SIG-M5 treated with dmso at 0.1 percent for 504 hours (cell line): Measurements from ENCODE around the gene CD34.
"Not testable (repeated sequence)": the region's sequence is repeated elsewhere in the genome, so short reads cannot be mapped to it uniquely, and the experiment has no call there.

Experiments used
- DNase-seq: peaks from one replicate; lab custom pipeline; 2025; ENCODE audit not compliant: unreplicated experiment; lab: John Stamatoyannopoulos, UW

The CD34 gene

DNA sequence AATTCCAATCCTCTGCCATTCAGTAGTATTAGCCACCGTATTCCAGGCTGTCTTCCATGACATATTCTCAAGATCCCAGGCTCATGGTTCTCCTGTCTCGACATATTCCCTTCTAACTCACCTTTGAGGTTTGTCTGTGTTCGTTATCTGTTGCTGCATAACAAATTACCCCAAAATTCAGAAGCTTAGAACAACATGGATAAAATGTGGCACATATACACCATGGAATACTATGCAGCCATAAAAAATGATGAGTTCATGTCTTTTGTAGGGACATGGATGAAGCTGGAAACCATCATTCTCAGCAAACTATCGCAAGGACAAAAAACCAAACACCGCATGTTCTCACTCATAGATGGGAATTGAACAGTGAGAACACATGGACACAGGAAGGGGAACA is 33.0 kb downstream of the CD34 start:
- DNase-seq, result not testable (repeated sequence)

DNA sequence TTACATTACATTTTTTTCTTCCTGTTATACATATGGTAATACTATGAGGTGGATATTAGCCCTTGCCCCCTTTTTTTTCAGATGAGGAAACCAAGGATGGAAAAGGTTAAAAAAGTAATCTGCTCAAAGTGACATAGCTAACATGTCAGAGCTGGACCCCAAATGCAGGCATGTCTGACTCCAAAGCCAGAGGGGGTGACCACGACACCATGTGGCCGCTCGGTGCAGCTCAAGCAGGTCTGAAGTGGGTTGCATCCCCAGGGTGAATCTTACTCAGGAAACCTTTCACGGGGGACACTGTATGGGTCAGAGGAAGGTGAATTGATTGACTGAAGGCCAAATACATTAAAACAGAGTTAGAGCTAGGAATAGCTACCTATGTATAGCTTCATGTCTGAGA is 34.8 kb downstream of the CD34 start:
- DNase-seq, result no peak

DNA sequence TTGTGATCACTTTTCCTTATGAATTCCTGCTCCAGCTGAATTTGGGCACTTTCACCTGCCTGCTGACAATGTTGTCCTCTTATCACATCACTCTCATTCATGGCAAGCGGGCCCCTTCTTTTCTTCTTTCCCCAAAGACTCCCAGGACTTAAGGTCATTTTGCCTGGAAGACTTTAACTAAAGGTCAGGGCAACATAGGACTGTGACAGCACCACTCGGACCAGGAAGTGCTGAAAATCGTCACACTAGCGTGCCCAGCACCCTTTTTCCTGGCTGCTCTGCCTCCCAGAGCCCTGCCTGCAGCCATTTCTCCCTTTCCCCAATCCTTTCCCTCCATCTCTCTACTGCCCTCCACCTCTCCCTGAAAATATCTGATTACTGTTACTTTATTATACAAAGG is 35.4 kb downstream of the CD34 start:
- DNase-seq, result no peak

DNA sequence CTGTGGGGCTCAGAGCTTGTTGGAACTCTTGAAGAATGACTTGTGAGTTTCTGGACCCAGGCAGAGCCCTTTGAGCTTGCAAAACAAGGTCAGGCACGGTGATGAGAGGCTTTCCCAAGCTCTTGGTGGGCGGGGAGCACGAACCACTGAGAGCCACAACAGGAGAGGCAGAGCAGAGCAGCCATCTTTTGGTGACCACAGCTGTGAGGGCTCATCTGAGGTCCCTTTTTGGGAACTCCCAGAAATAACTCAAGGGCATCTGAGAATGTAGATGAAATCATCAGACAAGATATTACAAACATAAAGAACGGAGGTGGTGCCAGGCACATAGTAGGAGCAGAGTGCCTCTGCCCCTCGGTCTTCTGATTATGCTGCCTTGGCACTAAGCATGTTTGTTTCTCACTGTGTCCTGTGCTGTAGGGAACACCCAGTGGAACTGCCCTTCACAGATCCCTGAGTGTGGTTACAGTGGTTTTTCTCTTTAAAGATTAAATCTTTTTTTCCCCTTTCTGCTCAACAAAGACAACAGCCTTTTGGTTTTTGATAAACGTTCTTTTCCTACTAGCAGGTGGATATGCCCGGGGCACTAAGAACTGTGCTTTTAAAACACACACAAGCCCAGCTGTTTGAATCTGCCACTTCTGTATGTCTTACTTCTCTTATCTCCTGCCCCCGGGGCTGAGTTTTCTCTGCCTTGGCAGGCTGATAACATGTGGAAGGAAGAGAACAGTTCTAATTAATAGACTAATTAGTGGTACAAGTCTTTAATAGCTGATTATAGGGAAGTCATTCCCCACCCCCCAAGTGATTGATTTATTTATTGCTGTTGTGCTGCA is 37.7 kb downstream of the CD34 start:
- peak; percentile 90 for DNase-seq

DNA sequence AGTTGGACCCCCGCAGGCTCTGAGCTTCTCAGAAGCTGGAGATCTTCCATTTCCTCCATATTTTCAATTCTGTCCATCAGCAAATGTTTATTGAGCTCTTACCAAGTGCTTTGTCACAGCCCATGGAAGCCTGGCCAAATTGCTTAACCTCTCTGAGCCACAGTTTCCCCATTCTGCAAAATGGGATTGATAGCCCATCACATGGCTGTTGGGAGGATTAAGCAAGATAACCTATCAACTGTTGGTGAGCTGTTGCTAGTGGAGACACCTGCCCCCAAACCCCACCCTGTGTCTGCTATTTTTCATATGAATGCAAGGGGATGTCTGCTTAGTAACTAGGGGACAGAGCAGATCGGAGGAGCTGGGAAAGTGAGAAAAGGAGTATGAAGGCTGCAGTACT is 38.3 kb downstream of the CD34 start:
- DNase-seq, result peak; percentile 61

DNA sequence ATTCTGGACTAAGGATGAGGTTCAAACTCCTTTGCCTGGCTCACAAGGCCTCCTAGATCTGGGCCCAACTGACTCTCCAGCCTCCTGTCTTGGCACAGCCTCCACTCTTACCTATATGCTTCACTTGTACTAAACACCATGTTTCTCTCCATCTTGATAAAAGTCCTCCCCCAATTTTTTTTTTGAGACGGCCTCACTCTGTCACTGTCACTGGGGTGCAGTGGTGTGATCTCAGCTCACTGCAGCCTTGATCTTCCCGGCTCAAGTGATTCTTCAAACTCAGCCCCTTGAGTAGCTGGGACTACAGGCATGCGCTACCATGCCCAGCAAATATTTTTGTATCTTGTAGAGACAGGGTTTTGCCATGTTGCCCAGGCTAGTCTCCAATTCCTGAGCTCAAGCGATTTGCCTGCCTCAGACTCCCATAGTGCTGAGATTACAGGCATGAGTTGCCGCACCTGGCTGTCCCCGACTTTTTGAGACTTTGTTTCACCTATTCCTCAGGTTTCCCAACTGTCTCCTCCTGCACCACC is 39.7 kb downstream of the CD34 start:
- no peak for DNase-seq

DNA sequence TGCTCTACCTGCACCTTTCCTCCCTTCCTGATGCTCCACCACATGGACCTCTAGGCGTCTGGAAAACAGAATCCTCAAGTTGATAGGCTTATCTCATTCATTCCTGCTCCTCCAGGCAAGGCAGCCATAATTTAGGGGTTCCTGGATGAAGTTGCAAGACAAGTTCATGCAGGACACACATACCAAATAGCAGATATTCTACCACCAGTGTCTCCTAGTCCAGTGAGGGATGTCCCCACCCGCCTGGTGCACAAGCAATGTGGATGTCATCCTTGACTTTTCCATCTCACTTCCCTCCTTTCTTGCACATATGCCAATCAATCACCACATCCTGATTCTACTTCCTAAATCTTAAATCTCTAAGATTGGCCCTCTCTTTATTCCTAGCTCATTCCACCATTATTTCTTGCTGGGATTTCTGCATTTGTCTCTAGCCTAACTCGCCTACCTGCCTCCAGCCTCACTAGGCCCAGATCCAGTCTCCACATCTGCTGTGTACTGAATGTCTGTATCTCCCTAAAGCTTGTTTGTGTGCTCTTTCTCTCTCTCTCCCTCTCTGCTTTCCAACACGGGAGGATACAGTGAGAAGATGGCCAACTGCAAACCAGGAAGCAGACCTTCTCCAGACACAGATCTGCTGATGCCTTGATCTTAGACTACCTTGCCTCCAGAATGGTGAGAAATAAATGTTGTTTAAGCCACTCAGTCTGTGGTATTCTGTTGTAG is 40.5 kb downstream of the CD34 start:
- DNase-seq, result no peak

DNA sequence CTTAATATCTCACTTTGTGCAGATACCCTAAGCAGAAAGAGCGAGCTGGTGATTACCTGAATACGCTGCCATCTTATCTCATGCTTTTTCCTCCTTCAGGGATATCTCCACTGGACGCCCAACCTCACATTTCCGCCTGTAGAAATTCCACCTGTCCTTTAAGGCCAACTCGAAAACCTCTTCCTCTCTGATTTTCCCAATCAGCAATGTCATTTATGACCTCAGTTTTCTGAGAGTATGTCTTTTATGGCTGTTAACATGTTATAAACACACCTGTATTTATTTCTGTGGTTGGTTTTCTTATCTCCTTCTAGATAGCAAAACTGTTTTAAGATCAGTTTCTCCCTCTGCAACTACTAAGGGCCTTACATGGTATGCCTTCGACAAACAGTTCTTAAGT is 41.1 kb downstream of the CD34 start:
- no peak for DNase-seq

DNA sequence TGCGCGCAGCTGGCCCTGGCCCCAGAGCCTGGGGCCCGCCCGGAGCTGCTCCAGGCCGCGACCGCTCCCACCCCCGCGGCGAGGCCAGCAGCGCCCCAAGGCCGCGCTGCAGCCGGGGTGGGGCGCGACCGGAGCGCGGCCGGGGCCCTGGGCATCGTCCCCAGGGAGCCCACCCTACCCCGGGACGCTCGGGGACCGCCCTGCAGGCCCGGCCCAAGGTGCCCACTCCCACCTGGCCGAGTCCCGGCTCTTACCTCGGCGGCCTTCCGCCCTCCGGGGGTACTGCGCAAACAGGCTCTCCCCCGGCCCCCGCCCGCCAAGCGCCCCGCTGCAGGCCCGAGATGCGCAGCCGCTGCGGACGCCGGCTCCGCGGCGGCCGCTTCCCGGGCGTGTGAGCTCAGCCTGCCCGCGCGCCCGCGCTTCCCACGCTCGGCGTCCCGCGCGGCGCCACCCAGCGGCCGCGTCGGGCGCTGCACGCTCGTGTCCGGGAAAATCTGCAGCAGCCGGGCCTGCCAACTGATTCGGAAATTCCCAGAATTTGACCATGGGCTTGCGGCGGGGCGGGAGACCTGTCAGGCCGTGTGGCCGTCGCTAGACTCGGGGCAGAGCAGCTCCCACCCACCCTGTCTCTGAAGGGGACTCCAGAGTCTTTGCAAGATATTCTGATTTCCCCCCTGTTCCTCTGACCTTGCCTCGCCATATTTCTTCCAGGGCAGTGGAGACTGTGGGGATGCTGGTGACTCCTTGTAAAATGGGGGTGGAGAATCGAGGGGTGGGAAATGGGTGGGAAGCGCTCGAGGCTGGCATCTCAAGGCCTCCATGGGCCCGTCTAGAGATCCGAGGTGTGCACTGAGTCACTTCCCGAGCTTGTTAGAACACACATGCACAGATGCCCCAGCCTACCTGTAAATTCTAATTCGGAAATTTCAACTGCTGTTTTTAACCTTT is 41.9 kb downstream of the CD34 start:
- peak; percentile 50 for DNase-seq

DNA sequence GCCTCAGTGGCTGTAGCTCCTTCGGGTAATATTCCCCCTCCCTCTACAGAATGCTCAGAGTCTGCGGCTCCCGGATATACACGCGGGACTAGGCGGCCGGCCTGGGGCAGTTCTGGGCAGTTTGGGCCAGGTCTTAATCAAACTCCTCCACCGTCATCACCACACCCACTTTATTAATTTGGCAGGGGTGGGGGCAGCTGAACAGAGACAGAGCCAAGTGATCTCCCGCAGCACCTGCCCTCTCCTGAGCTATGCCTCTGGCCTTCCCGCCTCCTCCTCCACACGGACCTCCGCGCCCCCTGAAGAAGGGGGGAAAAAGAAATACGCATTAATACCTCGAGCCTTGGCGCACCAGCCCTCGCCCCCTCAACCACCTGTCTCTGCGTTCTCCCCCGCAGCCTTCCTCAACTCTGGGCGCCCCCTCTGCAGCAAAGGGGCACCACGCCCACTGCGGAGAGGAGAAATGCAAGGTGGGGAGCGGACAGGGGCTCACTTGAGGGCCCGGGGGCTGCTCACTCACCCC is 42.6 kb downstream of the CD34 start:
- DNase-seq, result no peak

DNA sequence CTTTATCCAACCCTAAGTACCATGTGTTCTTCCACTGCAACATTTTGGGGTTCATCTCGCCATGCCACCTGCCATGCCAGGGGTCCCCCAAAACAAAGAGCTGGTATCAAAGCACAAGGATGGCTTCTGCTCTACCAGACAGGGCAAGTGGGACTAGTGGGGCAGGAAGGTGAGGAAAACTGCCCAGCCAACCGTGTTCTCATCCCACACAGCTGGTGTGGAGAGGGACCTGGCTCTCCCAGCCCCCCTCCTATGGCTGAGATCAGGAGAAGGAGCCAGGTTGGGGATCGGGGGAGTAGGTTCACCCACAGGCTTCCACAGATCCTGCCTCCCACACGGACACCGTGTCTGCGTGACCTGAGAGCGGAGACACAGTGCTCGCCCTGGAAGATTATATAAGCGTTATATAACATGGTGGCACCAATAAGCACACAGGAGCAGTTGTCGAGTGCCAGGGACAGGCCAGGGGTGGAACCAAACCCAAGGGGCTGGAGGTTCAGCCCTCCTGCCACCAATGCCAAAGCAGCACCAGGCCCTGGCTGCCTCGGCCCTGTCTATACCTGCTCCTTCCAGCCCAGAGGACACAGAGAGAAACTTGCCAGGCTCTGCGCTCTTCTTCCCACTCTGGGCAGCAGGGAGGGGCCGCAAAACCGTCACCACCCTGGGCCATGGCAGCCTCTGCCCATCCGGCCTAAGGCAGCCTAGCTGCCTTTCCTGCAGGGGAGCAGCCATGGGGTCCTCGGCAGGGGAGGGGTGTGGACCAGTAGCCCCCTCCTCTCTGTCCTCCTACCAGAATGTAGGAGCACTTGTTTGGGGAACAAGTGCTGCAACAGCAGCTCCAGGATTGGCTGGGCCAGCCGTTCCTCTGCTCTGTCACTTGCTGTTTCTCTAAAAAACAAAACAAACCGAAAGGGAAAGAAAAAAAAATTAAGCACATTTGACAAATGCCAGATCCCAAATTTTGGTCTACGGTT is 43.5 kb downstream of the CD34 start:
- no peak for DNase-seq

DNA sequence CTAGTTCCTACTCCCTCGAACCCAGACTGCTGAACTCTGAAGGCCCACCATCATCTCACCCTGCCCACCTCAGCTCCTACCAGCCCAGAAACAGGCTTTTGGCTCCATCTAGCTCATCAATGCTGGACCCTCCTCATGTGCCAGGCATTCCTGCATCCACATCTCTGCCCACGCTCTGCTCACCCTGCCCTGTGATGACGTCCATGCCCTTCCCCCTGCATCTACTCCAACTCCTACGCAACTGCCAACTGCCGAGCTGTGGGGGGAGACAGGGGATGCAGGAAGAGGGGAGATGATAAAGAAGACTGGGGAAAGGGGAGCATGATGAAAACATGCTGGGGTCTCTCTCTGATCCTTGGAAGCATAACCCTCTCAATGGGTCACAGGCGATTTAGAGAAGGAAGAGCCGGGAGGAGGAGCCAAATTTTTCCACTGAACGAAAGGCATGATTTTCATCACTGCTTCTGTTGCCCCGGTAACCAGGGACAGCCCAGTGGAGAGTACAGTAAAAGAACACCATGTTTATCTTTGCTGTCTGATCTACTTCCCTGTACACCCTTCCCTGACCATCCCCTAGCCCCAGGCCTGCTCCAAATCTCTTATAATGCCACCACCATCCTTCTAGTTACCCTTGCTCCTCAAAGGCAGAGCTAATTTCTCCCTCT is 44.3 kb downstream of the CD34 start:
- DNase-seq, result peak; percentile 22

DNA sequence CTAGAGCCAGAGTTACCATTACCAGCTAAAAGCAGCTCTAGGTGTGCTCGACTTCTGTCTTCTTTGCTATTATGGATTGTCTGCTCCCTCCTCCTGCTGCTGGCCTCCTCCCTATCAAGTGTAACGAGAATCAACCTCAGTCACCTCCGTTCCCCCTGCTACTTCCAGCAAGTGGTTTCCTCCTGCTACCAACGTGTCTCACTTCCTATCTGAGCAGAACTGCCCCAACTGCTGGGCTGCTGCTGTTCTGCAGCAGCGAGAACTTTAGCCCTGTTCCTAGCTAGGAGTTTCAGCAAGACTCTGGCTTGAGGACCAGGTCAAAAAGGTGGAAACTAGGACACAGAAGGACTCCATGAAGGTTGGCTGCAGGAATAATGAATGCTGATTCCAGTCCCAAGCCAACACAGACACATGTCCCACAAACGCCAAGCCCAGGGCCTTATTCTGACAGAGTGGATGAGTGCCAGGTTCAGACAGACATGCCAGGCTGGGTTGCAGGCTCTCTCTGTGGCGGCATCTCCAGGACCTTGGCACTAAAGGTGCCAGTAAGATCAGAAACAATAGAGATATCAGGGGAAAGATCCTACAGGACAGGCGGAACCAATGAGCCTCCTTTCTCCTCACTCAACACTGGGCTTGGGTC is 46.9 kb downstream of the CD34 start:
- DNase-seq, result peak; percentile 75

DNA sequence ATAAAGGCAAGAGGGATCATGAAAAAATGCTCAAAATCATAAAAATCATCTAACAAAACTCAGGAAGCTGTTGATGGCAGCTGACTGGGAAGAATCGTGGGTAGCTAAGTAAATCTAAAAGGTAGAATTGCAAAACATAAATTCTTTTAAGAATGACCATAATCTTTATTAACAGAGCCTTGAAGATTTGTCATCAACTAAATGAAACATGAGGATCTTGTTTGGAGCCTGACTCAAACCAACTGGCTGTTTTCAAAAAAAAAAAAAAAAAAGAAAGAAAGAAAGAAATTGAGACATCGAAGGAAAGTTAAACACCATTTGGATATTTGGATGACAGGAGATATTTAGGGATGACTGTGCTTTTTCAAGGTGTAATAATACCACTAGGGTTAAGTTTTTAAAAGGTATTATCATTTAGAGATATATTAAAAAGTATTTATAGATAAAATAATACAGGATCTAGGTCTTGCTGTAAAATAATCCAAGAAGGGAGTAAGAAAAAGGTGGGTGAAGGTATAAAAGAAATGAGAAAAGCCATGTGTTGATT is 48.6 kb downstream of the CD34 start:
- no peak for DNase-seq

DNA sequence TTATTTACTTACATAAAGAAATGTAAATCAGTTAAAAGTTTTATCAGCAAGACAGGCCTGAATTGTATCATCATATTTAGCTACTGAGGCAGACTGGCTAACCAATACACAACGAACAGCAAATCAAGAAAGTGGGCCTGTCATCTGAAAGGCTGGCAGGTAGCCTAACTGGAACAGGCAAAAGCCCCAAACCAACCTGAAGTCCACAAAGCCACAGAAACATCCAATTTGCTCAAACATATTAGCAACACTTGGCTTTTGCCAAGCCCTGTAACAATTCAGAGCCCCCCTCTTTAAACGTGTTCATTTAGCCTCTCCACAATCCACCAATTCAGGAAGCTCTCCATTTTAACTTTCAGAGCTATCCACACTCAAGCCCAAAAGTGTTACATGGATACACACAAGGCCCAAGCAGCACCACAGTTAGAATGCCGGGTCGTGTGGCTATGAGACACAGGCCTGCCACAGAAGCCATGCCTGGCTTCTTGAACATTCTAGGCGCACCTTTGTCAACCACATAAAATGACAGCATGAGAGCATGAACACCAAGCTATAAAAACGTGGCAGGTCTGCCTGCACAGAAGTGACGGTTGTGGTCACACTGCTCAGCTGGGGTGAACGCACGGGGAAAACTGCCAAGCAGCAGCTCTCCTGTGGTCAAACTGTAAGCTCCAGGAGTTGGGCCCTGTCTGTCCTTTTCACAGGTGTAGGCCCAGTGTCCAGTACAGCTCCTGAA is 49.3 kb downstream of the CD34 start:
- DNase-seq, result no peak

DNA sequence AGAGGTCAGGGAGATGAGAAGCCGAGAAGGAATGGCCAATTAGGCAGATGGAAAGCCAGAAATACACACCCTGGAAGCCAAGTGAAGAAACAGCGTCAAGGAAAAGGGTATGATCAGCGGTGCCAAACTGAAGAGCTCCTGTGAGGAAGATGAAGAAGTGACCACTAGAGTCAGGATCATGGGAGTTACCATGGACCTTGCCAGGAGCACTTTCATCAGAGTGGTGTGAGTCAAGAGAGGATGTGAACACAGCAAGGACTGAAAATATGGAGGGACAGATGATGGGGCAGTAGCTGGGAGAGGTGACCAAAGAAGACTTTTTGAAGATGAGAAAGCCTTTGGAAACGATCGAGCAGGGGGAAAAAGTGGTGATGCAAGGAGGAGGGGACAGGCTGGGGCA is 50.4 kb downstream of the CD34 start:
- no peak for DNase-seq

DNA sequence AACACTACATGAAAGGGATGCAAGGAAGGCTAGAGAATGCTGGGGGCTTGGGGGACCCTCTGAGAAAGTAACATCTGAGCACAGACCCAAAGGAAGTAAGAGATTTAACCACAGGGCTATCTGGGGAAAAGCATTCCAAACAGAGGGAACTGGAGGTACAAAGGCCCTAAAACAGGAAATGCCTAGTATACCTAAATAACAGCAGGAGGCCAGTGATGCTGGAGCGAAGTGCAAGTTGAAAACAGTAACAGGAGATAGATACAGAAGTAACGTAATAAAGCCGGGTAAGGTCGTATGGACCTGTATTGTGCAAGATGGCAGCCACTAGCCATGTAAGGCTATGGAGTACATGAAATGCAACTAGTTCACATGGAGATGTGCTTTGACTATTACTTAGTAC is 52.1 kb downstream of the CD34 start:
- DNase-seq, result no peak

DNA sequence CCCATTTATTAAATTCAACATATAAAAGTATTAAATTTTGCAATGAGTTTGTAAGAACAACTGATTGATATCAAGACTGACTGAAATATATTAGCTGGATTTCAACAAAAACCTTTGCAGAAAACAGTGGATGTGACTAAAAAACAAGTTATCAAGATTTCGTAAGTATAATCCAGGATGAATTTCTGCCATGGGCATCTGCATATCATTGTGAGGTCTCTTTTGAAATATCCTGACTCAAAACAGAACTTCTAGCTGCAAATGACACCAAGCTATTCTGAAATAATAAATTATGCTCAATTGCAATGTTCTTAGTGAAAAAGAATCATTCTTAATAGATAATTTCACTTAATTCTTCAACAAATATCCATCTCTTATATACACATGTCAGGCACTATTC is 52.6 kb downstream of the CD34 start:
- DNase-seq, result no peak
